PFSK-1 (cell line): ENCODE measurements around the gene GAGE12G.
"Not testable (repeated sequence)": the region's sequence is repeated elsewhere in the genome, so short reads cannot be mapped to it uniquely, and the experiment has no call there.

Experiments used
- POLR2AphosphoS5 ChIP-seq: IDR thresholded peaks from 2 replicates; pipeline ENCODE4 v1.6.1; 2012; ENCODE audit warnings: low read depth, mild to moderate bottlenecking, control low read depth, low read length, moderate library complexity
- TAF1 ChIP-seq: IDR thresholded peaks from 2 replicates; pipeline ENCODE4 v1.6.1; 2012; ENCODE audit warnings: low read length, control low read depth, borderline replicate concordance; ENCODE audit not compliant: insufficient read depth
- TF ChIP-seq, protein P1 (sequence below), 2 experiments: IDR thresholded peaks; 2 replicates each; pipeline versions ENCODE4 v1.6.1 to v1.8.0; 2011 to 2012; ENCODE audit warnings: low read depth in 2 of 2, low read length in 2 of 2, control low read depth in 1 of 2, inconsistent platforms in 1 of 2, mild to moderate bottlenecking in 1 of 2, moderate library complexity in 1 of 2; ENCODE audit not compliant: insufficient read depth in 1 of 2

DNA sequence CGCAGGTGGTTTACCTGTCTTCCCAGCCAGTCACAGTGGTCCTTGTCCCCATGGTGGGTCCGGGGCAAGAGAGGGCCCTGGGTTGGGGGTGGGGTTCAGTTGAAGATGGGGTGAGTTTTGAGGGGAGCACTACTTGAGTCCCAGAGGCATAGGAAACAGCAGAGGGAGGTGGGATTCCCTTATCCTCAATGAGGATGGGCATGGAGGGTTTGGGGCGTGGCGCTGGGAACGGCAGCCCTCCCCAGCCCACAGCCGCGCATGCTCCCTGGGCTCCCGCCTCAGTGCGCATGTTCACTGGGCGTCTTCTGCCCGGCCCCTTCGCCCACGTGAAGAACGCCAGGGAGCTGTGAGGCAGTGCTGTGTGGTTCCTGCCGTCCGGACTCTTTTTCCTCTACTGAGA is 9.7 kb upstream of the GAGE12G start, which contains the start of gene GAGE12F:
- not testable (repeated sequence) for TF ChIP-seq TAF1, POLR2AphosphoS5
- TF ChIP-seq, protein P1, sequence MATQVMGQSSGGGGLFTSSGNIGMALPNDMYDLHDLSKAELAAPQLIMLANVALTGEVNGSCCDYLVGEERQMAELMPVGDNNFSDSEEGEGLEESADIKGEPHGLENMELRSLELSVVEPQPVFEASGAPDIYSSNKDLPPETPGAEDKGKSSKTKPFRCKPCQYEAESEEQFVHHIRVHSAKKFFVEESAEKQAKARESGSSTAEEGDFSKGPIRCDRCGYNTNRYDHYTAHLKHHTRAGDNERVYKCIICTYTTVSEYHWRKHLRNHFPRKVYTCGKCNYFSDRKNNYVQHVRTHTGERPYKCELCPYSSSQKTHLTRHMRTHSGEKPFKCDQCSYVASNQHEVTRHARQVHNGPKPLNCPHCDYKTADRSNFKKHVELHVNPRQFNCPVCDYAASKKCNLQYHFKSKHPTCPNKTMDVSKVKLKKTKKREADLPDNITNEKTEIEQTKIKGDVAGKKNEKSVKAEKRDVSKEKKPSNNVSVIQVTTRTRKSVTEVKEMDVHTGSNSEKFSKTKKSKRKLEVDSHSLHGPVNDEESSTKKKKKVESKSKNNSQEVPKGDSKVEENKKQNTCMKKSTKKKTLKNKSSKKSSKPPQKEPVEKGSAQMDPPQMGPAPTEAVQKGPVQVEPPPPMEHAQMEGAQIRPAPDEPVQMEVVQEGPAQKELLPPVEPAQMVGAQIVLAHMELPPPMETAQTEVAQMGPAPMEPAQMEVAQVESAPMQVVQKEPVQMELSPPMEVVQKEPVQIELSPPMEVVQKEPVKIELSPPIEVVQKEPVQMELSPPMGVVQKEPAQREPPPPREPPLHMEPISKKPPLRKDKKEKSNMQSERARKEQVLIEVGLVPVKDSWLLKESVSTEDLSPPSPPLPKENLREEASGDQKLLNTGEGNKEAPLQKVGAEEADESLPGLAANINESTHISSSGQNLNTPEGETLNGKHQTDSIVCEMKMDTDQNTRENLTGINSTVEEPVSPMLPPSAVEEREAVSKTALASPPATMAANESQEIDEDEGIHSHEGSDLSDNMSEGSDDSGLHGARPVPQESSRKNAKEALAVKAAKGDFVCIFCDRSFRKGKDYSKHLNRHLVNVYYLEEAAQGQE (IDR thresholded peaks at IDR 0.05; ENCODE audit: insufficient read depth in 1 of 2, low read depth in 2 of 2, low read length in 2 of 2) = not testable (repeated sequence)
